SHP77 (cell line): ENCODE measurements around the gene EXOC3L4.
A peak's percentile ranks its signal among the peaks of the same experiment; 100 is the strongest.

Experiments
- DNase-seq, 2 experiments: peaks; one replicate each; lab custom pipeline; 2025; lab: John Stamatoyannopoulos, UW

Gene EXOC3L4

DNA sequence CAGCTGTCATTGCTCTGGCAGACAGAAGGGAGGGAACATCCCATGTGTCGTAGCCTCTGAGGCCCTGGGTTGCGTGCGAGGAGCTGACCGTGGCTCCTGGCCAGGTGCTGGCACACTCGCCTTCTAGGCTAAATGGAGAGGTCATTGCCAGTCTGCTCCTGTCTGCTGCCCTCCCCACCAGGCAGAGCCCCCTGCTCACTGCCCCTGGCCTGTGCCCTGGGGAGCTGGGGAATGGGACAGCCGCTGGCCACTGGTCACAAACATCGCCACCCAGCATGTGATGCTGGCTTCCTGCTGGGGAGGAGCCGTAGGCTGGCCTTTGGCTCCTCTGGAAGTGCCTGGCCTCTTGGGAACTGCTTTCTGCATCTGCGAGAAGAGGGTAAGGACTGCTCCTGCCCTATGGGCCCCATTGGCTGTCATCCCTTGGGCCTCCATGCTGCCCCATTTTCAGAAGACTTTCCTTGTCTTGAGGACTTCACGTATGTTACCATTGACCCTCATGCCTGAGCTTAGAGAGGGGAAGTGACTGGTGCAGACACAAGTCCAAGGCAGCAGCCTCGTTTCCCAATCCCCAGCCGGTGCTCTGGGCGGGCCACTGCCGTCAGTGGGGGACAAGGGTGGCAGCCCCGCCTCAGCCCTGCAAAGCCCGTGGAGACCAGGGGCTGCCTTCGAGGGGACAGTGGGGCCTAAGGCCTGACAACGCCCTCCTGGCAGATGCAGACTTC is 26.8 kb downstream of the EXOC3L4 start:
- peak; percentile 55 to 82 for DNase-seq

- peak; percentile 92 to 94 for DNase-seq
Measured at GRCh38 chr14:103121846-103122584, 27.5 kb downstream of the EXOC3L4 start.

DNA sequence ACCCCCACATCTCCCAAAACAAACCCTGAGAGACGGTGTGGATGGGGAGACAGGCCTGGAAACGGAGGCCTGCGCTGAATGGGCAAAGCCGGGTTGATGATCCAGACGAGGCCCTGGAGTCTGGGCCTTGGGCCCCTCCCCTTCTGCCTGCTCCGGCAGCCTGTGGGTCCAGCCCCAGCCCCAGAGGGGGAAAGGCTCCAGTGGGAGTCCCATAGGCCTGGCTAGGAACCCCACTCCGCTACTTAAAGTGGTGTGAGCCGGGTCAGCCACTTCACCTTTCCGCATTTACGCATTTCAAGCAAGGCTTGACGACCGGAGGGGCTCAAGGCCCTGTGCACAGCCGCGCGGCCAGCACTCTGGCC is 28.0 kb downstream of the EXOC3L4 start:
- peak; percentile 48 to 62 for DNase-seq

DNA sequence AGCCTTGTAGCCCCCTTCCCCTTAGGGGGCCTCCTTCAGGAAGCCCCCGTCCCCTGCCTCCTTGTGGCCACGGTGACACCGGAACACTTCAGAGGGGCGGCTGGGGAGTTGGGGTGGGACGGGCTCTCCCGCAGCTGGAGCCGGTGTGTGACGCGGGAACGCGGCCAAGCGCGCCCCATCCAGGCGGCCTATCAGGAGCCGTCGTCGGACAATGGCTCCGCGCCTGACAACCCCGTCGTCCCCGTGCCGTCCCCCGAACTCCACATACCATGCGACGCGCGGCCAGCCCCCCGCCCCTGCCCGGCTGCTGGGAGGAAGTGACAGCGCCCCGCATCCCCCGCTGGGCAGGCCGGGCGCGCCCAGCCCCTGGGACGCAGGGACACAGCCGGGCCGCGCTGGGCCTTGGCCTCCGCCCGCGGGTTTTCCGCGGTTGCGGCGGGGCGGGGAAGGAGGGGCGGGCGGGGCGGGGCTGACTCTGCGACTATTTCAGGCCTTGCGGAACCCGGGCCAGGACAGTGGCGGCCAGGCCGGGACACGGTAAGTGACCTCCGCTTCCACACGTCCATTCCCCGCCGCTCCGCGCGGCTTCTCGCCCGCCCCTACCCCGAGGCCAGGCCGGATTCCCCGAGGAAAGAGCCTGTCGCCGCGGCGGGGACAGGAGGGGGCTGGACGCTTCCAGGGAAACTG is 28.6 kb downstream of the EXOC3L4 start, which contains the start of gene TNFAIP2:
Gene TNFAIP2 (plus strand): TSS at position 515 of the 687 bp plus-strand sequence. CDS start 2,997 bp downstream, outside the sequence.
- peak in 1 of 2 experiments; percentile 36 for DNase-seq

- no peak for DNase-seq
Measured at GRCh38 chr14:103123634-103124500, 29.3 kb downstream of the EXOC3L4 start.

GRCh38 chr14:103124501-103125001 is 30.0 kb downstream of the EXOC3L4 start:
- no peak for DNase-seq

GRCh38 chr14:103125098-103126070 is 30.9 kb downstream of the EXOC3L4 start:
- DNase-seq, result no peak

GRCh38 chr14:103126088-103126872 is 31.8 kb downstream of the EXOC3L4 start:
- DNase-seq, result no peak

DNA sequence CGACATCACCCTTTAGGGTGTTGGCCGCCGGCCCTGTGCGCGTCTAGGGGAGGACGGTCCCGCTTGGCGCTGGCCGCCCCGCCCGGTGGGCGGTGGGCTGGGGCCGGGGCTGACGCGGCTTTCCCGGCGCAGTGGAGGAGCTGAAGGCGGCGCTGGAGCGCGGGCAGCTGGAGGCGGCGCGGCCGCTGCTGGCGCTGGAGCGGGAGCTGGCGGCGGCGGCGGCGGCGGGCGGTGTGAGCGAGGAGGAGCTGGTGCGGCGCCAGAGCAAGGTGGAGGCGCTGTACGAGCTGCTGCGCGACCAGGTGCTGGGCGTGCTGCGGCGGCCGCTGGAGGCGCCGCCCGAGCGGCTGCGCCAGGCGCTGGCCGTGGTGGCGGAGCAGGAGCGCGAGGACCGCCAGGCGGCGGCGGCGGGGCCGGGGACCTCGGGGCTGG is 32.4 kb downstream of the EXOC3L4 start:
- no peak for DNase-seq

- no peak for DNase-seq
Measured at GRCh38 chr14:103127356-103127755, 32.8 kb downstream of the EXOC3L4 start.

DNA sequence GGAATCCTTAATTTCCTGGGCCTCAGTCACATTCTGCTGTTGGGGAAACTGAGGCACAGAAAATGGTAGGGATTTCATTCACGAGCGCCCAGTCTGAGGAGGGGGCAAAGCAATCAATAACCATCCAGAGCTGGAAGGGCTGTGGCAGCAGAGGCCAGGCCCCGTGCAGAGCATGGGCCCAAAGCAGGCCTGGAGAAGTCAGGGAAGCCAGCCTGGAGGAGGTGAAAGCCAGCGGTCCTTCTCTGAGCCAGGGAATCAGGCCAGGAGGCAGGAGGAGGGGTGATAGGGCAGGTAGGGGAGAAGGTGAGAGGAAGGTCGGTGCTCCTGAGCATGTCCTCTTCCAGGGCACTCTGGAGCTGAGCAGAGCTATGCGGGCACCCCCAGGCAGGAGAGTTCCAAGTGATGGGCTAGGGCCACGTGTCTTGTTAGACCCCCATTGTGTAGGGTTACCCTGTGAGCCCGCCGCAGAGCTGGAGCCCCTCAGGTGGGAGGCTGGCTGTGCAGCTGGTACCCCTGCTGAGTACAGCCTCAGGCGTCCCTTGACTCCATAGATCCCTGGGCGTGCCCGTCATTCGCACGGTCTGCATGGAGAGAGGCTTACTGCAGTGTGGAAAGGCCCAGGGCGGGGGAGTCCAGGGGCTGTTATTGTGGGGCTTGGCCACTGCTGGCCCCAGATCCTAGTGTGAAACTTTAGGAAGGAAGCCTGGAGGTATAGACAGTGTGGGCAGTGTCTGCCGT is 33.5 kb downstream of the EXOC3L4 start:
- DNase-seq, result no peak

DNA sequence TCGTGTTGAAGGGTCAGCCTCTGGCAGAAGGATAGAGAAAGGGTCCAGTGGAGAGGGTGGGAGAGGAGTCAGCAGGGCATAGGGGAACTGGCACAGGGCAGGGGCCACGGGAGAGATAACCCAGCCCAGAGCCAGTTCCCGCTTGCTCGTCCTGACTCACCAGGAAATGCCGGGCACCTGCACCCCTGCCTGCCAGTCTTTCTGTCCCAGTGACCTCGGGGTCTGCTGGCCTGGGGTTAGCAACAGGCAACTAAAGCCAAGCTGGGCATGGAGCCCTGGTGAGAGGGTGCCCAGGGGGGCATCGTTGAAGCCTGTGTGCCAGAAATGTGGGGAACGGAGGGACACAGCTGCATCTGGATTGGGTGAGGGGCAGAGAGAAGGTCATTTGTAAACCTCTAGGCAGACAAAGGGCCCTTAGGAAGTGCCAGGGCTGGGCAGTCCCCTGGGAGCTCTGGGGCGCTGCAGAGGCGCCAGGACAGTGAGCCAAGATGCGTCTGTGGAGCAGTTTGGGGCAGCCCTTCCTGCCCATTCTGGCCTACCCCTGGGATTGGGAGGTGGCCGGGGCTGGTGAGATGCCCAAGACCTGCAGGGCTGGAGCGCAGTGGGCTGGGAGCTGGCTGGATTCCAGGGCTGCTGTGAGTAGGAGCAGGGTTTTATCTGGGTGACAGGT is 34.2 kb downstream of the EXOC3L4 start:
- DNase-seq, result no peak

GRCh38 chr14:103129301-103130016 is 34.9 kb downstream of the EXOC3L4 start:
- no peak for DNase-seq

- DNase-seq, result no peak
Measured at GRCh38 chr14:103130017-103130764, 35.7 kb downstream of the EXOC3L4 start.

DNA sequence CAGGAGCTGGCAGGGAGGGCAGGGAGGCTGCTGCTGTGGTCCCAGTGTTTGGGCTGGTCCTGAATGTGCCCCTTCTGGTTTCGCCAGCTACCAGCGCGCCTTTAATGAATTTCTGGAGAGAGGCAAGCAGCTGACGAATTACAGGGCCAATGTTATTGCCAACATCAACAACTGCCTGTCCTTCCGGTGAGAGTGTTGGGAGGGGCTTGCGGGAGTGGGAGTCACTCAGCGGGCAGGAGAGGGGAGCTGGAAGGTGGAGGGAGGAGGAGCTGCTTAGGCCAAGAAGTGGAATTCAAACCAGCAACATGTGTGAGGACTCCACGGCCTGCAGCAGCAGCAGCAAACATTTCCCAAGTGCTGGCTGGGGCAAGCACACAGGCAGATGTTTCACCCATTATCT is 36.4 kb downstream of the EXOC3L4 start:
- no peak for DNase-seq

GRCh38 chr14:103131580-103131979 is 37.1 kb downstream of the EXOC3L4 start:
- no peak for DNase-seq
